ENCODE data around the gene RECQL. TPM values are rescaled to one million over a fixed set of nuclear protein-coding genes. Genes with fewer than 3 reads are reported as not detected.

The RECQL gene
- polyA plus RNA-seq, 1 of the 3 experiments (the other 2 are of a cell fraction), result 14.6 TPM

GRCh38 chr12:21433525-21433924 is 67.9 kb downstream of the RECQL start:
- peaks cover 12% of the 10 kb centered on the region for H3F3A ChIP-seq (replicated peaks; ENCODE audit: insufficient read depth)
- no peak for TF ChIP-seq SIN3A (IDR thresholded peaks at IDR 0.05; ENCODE audit: borderline replicate concordance, low read depth, low read length)
- TF ChIP-seq NRF1 (IDR thresholded peaks at IDR 0.05; ENCODE audit: low read depth, low read length), result no peak
- no peak for TF ChIP-seq RFX5 (IDR thresholded peaks at IDR 0.05; ENCODE audit: low read length)
- TF ChIP-seq GATA2 (CRISPR knock-in tag; IDR thresholded peaks at IDR 0.05), result no peak
- no peak for TF ChIP-seq CTCF (IDR thresholded peaks at IDR 0.05)
- no peak for TF ChIP-seq EP300 (IDR thresholded peaks at IDR 0.05; ENCODE audit: borderline replicate concordance in 1 of 2, low read depth in 1 of 2, low read length in 1 of 2)
- TF ChIP-seq MAX (IDR thresholded peaks at IDR 0.05; ENCODE audit: low read depth), result no peak
- TF ChIP-seq USF1 (IDR thresholded peaks at IDR 0.05; ENCODE audit: borderline replicate concordance, low read depth), result no peak
- TF ChIP-seq FOSL2 (IDR thresholded peaks at IDR 0.05; ENCODE audit: borderline replicate concordance, low read depth), result no peak
- TF ChIP-seq TCF12 (IDR thresholded peaks at IDR 0.05), result no peak
- no peak for TF ChIP-seq JUND (IDR thresholded peaks at IDR 0.05)
- no peak for TF ChIP-seq GABPA (IDR thresholded peaks at IDR 0.05; ENCODE audit: low read depth)
- no peak for TF ChIP-seq TAF1 (IDR thresholded peaks at IDR 0.05; ENCODE audit: borderline replicate concordance, low read depth, low read length)
- no peak overlapping the region for H3K27ac ChIP-seq (ENCODE audit: low read depth in 2 of 2, low read length in 1 of 2)
- DNase-seq, result no peak
- no peaks in the 10 kb centered on the region for H3K27me3 ChIP-seq (ENCODE audit: insufficient read depth)
- H3K79me2 ChIP-seq (ENCODE audit: insufficient read depth), result peaks cover 5% of the 10 kb centered on the region; the same call in 1 of the 2 replicates
- no peaks in the 10 kb centered on the region for H3K9me3 ChIP-seq
- no peaks in the 10 kb centered on the region for H4K20me1 ChIP-seq (ENCODE audit: insufficient read depth)
- no peaks in the 10 kb centered on the region for H3K36me3 ChIP-seq (replicated peaks in 1 of 2; ENCODE audit: control insufficient read depth in 1 of 2, insufficient read depth in 2 of 2, low read length in 1 of 2)
- H2AFZ ChIP-seq (ENCODE audit: low read depth), result no peak overlapping the region
- H3K4me3 ChIP-seq (ENCODE audit: low read depth in 2 of 2, low read length in 1 of 2), result no peak overlapping the region
- no peaks in the 10 kb centered on the region; a peak in 1 of 4 replicates for H3K4me1 ChIP-seq (ENCODE audit: control insufficient read depth in 1 of 2, insufficient read depth in 2 of 2, low read depth in 1 of 2, low read length in 1 of 2)
- no peak overlapping the region for H3K4me2 ChIP-seq
- ChIA-PET POLR2A (no interaction called here), CTCF (interaction anchor here (0.9 to 1.1 kb wide), 2 partner anchors 23 to 137 kb away, joined by 3 read pairs; no protein-coding TSS in a partner anchor)
- no peak overlapping the region for H3K9ac ChIP-seq
- no peaks in the 10 kb centered on the region for H3K9me2 ChIP-seq
- 34% methylated on average over 2 of the region's 2 CpGs for WGBS (ENCODE audit: low lambda C conversion rate)

- H3F3A ChIP-seq (replicated peaks; ENCODE audit: insufficient read depth), result peaks cover 4% of the 10 kb centered on the region
- H2AFZ ChIP-seq (ENCODE audit: low read depth), result no peak overlapping the region
- no peaks in the 10 kb centered on the region for H3K27me3 ChIP-seq (ENCODE audit: insufficient read depth)
- H3K4me2 ChIP-seq, result no peak overlapping the region
- no peaks in the 10 kb centered on the region for H4K20me1 ChIP-seq (ENCODE audit: insufficient read depth)
- H3K9ac ChIP-seq, result no peak overlapping the region
- no peaks in the 10 kb centered on the region for H3K4me1 ChIP-seq (ENCODE audit: control insufficient read depth in 1 of 2, insufficient read depth in 2 of 2, low read depth in 1 of 2, low read length in 1 of 2)
- no peaks in the 10 kb centered on the region for H3K9me2 ChIP-seq
- H3K9me3 ChIP-seq, result no peaks in the 10 kb centered on the region
- ChIA-PET POLR2A (no interaction called here), CTCF (interaction anchor here (1.3 kb wide), 1 partner anchor 250 kb away, joined by 4 read pairs; no protein-coding TSS in a partner anchor)
- 35% methylated on average over 4 of the region's 4 CpGs for WGBS (ENCODE audit: low lambda C conversion rate)
- DNase-seq, result no peak
- H3K27ac ChIP-seq (ENCODE audit: low read depth in 2 of 2, low read length in 1 of 2), result no peak overlapping the region
- no peaks in the 10 kb centered on the region for H3K79me2 ChIP-seq (ENCODE audit: insufficient read depth)
- no peak overlapping the region for H3K4me3 ChIP-seq (ENCODE audit: low read depth in 2 of 2, low read length in 1 of 2)
- H3K36me3 ChIP-seq (replicated peaks in 1 of 2; ENCODE audit: control insufficient read depth in 1 of 2, insufficient read depth in 2 of 2, low read length in 1 of 2), result no peaks in the 10 kb centered on the region
- TF ChIP-seq NRF1 (IDR thresholded peaks at IDR 0.05; ENCODE audit: low read depth, low read length) (no peak), PBX3 (IDR thresholded peaks at IDR 0.05) (no peak), JUND (IDR thresholded peaks at IDR 0.05) (no peak), RXRA (IDR thresholded peaks at IDR 0.05; ENCODE audit: borderline replicate concordance, low read depth) (no peak), SIN3A (IDR thresholded peaks at IDR 0.05; ENCODE audit: borderline replicate concordance, low read depth, low read length) (no peak), MXI1 (IDR thresholded peaks at IDR 0.05; ENCODE audit: low read depth, low read length) (no peak), TAF1 (IDR thresholded peaks at IDR 0.05; ENCODE audit: borderline replicate concordance, low read depth, low read length) (no peak), TEAD4 (IDR thresholded peaks at IDR 0.05; ENCODE audit: borderline replicate concordance, insufficient read depth) (no peak), POLR2AphosphoS5 (IDR thresholded peaks at IDR 0.05; ENCODE audit: low read depth, low read length) (no peak), MEF2A (IDR thresholded peaks at IDR 0.05; ENCODE audit: borderline replicate concordance, low read depth) (no peak), SMC3 (IDR thresholded peaks at IDR 0.05; ENCODE audit: low read depth, low read length) (no peak), GABPA (IDR thresholded peaks at IDR 0.05; ENCODE audit: low read depth) (no peak), FOSL2 (IDR thresholded peaks at IDR 0.05; ENCODE audit: borderline replicate concordance, low read depth) (no peak), CHD2 (IDR thresholded peaks at IDR 0.05; ENCODE audit: low read length, partially characterized antibody) (no peak)
Measured at GRCh38 chr12:21429994-21430393, 71.4 kb downstream of the RECQL start.

Data from SK-N-SH (cell line).